Keratinocyte (primary cell): ENCODE measurements around the gene ZNF174. TPM values are rescaled to one million over a fixed set of nuclear protein-coding genes. Genes with fewer than 3 reads are reported as not detected.

Source experiments
- DNase-seq: peaks from one replicate; pipeline ENCODE4 v3.0.0-alpha.2; 2011; ENCODE audit warnings: low read depth, missing footprints, low spot score
- FAIRE-seq: peaks from 2 replicates; lab custom pipeline; 2011; peaks lifted over from hg19 to GRCh38; lab: Jason Lieb, UNC
- H2AFZ ChIP-seq: 2 replicates; pipeline ENCODE4 v1.6.0; 2012; ENCODE audit warnings: low read length, control low read depth, inconsistent platforms; ENCODE audit not compliant: control insufficient read depth
- H3K27ac ChIP-seq: 2 replicates; pipeline ENCODE4 v1.5.1; 2011; ENCODE audit warnings: low read length; ENCODE audit not compliant: control insufficient read depth, insufficient read depth
- H3K27me3 ChIP-seq: 3 replicates; pipeline ENCODE4 v1.6.0; 2011; ENCODE audit warnings: low read length; ENCODE audit not compliant: control insufficient read depth, insufficient read depth; ENCODE audit errors: extremely low read depth
- H3K36me3 ChIP-seq, 2 experiments: 2 replicates in 1 of 2; 3 replicates in 1 of 2; pipeline ENCODE4 v1.5.1; 2011; ENCODE audit warnings: low read length in 2 of 2, mild to moderate bottlenecking in 1 of 2; ENCODE audit not compliant: control insufficient read depth in 2 of 2, insufficient read depth in 2 of 2; ENCODE audit errors: extremely low read depth in 1 of 2
- H3K4me1 ChIP-seq: 3 replicates; pipeline ENCODE4 v1.5.1; 2011; ENCODE audit warnings: low read length; ENCODE audit not compliant: control insufficient read depth, insufficient read depth; ENCODE audit errors: extremely low read depth
- H3K4me2 ChIP-seq: 3 replicates; pipeline ENCODE4 v1.6.0; 2011; ENCODE audit warnings: low read depth, low read length; ENCODE audit not compliant: control insufficient read depth, insufficient read depth; ENCODE audit errors: extremely low read depth
- H3K4me3 ChIP-seq, 3 experiments: fragments of 200-600 bp in 1 of 3; sonication (generic) in 1 of 3; 2 replicates in 2 of 3; 3 replicates in 1 of 3; pipeline ENCODE4 v1.5.1; 2011 to 2016; ENCODE audit warnings: low read length in 3 of 3, mild to moderate bottlenecking in 3 of 3, control low read depth in 2 of 3, inconsistent platforms in 1 of 3, low read depth in 1 of 3, mixed read lengths in 1 of 3, mixed run types in 1 of 3, moderate library complexity in 1 of 3; ENCODE audit not compliant: control insufficient read depth in 2 of 3, insufficient read depth in 2 of 3; ENCODE audit errors: extremely low read depth in 1 of 3
- H3K79me2 ChIP-seq: 2 replicates; pipeline ENCODE4 v1.6.0; 2012; ENCODE audit warnings: low read length; ENCODE audit not compliant: control insufficient read depth, insufficient read depth
- H3K9ac ChIP-seq: 3 replicates; pipeline ENCODE4 v1.6.0; 2011; ENCODE audit warnings: low read length; ENCODE audit not compliant: control insufficient read depth, insufficient read depth; ENCODE audit errors: extremely low read depth
- H3K9me1 ChIP-seq: 3 replicates; pipeline ENCODE4 v1.6.0; 2011; ENCODE audit warnings: low read length; ENCODE audit not compliant: control insufficient read depth, insufficient read depth; ENCODE audit errors: extremely low read depth
- H3K9me3 ChIP-seq: 2 replicates; pipeline ENCODE4 v1.5.1; 2012; ENCODE audit warnings: low read depth, low read length; ENCODE audit not compliant: control insufficient read depth
- H4K20me1 ChIP-seq: 3 replicates; pipeline ENCODE4 v1.6.0; 2011; ENCODE audit warnings: low read length; ENCODE audit not compliant: control insufficient read depth, insufficient read depth; ENCODE audit errors: extremely low read depth
- EZH2 ChIP-seq: IDR thresholded peaks from one replicate; pipeline ENCODE4 v1.6.1; 2012; ENCODE audit warnings: inconsistent platforms, mild to moderate bottlenecking, low read length, moderate library complexity
- dilution Hi-C: fragments of 300-500 bp; cut with MboI; formaldehyde crosslinking; loops from one replicate; pipeline ENCODE4 v1.7.0; 2020; ENCODE audit warnings: low sequenced_read_pairs; ENCODE audit not compliant: extremely low pct_ligation_motif_present
- polyA plus RNA-seq, 5 experiments: library from polyadenylated mRNA; depleted of rRNA in 3 of 5; stranded (reverse) in 3 of 5; stranded (forward) in 1 of 5; unstranded in 1 of 5; fragments of >200 nt; gene quantifications; 1 replicate in 1 of 5; 2 replicates in 3 of 5; 3 replicates in 1 of 5; pipeline versions ENCODE4 v1.2.1 to v1.2.3, GENCODE V29; 2011 to 2012; ENCODE audit warnings: missing spikeins in 2 of 5, low read depth in 1 of 5, low replicate concordance in 1 of 5
- TF ChIP-seq, protein P1 (sequence below), 3 experiments: IDR thresholded peaks in 1 of 3; conservative IDR thresholded peaks in 1 of 3; optimal IDR thresholded peaks in 1 of 3; 2 replicates in 2 of 3; 3 replicates in 1 of 3; pipeline versions ENCODE3 to v1.5.1; 2011; ENCODE audit warnings: low read length in 3 of 3, mild to moderate bottlenecking in 3 of 3, moderate library complexity in 2 of 3, control low read depth in 1 of 3, inconsistent platforms in 1 of 3; ENCODE audit not compliant: insufficient read depth in 2 of 3; ENCODE audit errors: extremely low read depth in 1 of 3

The ZNF174 gene
- polyA plus RNA-seq, 1 donor (not counting 4 experiments of a cell fraction or from before 2014, with no cell fraction given): 8.0 TPM

DNA sequence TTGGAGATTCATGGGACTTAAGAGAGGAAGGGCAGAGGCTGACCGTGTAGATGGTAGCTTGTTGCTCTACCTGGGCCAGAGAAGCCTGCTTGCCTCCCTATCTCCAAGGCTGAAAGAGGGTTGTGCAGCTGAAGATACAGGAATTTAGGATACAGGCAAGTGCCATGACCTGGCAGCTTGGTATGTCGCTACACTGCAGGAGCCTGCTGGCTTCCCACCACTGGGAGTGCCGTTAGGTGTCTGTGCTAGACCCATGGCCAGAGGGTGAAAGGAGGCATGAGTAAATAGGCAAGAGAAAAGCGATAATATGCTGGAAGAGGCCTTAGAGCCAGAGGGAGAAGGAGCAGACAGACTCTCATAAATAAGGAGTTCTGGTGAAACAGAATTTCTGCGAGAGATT lies 53.1 kb downstream of the ZNF174 start:
- no peak for FAIRE-seq
- DNase-seq: no peak
- Histone ChIP-seq H3K9me1 (no peaks in the 10 kb centered on the region), H2AFZ (no peak overlapping the region), H4K20me1 (no peaks in the 10 kb centered on the region), H3K4me1 (peaks cover 11% of the 10 kb centered on the region), H3K4me3 (no peak overlapping the region), H3K79me2 (peaks cover 10% of the 10 kb centered on the region), H3K27ac (no peak overlapping the region), H3K4me2 (no peak overlapping the region), H3K9ac (no peak overlapping the region), H3K36me3 (no peaks in the 10 kb centered on the region), H3K9me3 (no peaks in the 10 kb centered on the region), H3K27me3 (no peaks in the 10 kb centered on the region)
- TF ChIP-seq EZH2: no peak
- TF ChIP-seq, protein P1, sequence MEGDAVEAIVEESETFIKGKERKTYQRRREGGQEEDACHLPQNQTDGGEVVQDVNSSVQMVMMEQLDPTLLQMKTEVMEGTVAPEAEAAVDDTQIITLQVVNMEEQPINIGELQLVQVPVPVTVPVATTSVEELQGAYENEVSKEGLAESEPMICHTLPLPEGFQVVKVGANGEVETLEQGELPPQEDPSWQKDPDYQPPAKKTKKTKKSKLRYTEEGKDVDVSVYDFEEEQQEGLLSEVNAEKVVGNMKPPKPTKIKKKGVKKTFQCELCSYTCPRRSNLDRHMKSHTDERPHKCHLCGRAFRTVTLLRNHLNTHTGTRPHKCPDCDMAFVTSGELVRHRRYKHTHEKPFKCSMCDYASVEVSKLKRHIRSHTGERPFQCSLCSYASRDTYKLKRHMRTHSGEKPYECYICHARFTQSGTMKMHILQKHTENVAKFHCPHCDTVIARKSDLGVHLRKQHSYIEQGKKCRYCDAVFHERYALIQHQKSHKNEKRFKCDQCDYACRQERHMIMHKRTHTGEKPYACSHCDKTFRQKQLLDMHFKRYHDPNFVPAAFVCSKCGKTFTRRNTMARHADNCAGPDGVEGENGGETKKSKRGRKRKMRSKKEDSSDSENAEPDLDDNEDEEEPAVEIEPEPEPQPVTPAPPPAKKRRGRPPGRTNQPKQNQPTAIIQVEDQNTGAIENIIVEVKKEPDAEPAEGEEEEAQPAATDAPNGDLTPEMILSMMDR (optimal IDR thresholded peaks at IDR 0.05 in 1 of 3, IDR thresholded peaks at IDR 0.05 in 1 of 3, conservative IDR thresholded peaks at IDR 0.05 in 1 of 3; ENCODE audit: extremely low read depth in 1 of 3, insufficient read depth in 2 of 3, low read length in 3 of 3): no peak
- dilution Hi-C loops: no loop called here

DNA sequence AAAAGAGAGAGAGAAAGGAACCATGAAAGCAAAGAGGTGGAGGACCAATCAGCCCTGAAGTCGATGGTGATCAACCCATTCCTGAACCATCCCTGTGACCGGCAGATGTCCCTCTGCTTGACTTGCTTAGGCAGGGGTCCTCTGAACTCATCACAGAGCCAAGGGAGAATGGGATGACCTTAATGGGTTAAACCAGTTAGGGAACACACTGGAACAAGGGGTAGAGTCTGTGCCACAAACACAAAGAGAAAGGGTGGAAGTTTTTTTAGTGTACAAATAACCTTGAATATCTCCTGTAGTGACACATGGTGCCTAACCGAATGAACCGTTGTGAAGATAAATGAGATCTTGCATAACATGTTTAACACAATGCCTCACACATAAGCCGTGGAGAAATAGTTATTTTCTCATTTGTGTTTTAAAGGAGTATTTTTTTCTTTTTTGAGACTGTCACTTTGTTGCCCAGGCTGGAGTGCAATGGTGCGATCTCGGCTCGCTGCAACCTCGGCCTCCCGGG lies 53.7 kb downstream of the ZNF174 start:
- dilution Hi-C loops: no loop called here
- peaks cover 16% of the 10 kb centered on the region for H3K4me1 ChIP-seq

More for the DNA sequence above, 53.7 kb downstream of the ZNF174 start:
- no peak overlapping the region for H3K9ac ChIP-seq
- FAIRE-seq (no peak), DNase-seq (no peak)
- H3K4me2 ChIP-seq: no peak overlapping the region
- H3K79me2 ChIP-seq: peaks cover 16% of the 10 kb centered on the region
- H3K9me3 ChIP-seq: no peaks in the 10 kb centered on the region
- TF ChIP-seq EZH2: no peak
- TF ChIP-seq, protein P1 (optimal IDR thresholded peaks at IDR 0.05 in 1 of 3, IDR thresholded peaks at IDR 0.05 in 1 of 3, conservative IDR thresholded peaks at IDR 0.05 in 1 of 3; ENCODE audit: extremely low read depth in 1 of 3, insufficient read depth in 2 of 3, low read length in 3 of 3): no peak
- no peaks in the 10 kb centered on the region for H4K20me1 ChIP-seq
- no peaks in the 10 kb centered on the region for H3K27me3 ChIP-seq
- no peak overlapping the region for H3K4me3 ChIP-seq
- no peaks in the 10 kb centered on the region for H3K36me3 ChIP-seq
- no peak overlapping the region for H2AFZ ChIP-seq
- H3K9me1 ChIP-seq: no peaks in the 10 kb centered on the region
- H3K27ac ChIP-seq: no peak overlapping the region
